ENCODE results near the gene PLSCR3.

PLSCR3 gene

GRCh38 chr17:7426203-7426863 lies 32.0 kb upstream of the PLSCR3 start:
- no peak for DNase-seq

GRCh38 chr17:7425756-7426155 lies 31.4 kb upstream of the PLSCR3 start:
- no peak for DNase-seq

- DNase-seq, result no peak
Measured at GRCh38 chr17:7425316-7425715, 31.0 kb upstream of the PLSCR3 start, which contains the start of gene SPEM2. TSS of gene SPEM2 (plus strand) at chr17:7425616. CDS start at chr17:7425689, 73 bp downstream.

GRCh38 chr17:7423679-7424078 lies 29.4 kb upstream of the PLSCR3 start:
- DNase-seq, result no peak

GRCh38 chr17:7421186-7421585 lies 26.9 kb upstream of the PLSCR3 start:
- DNase-seq, result no peak

- DNase-seq, result no peak
Measured at GRCh38 chr17:7419819-7420610, 25.7 kb upstream of the PLSCR3 start, which contains the start of gene SPEM1. TSS of gene SPEM1 (plus strand) at chr17:7420324. CDS start at chr17:7420385, 61 bp downstream.

GRCh38 chr17:7418472-7419152 lies 24.3 kb upstream of the PLSCR3 start:
- DNase-seq, result no peak

- DNase-seq, result no peak
Measured at GRCh38 chr17:7417056-7417655, 22.8 kb upstream of the PLSCR3 start.

GRCh38 chr17:7416323-7416722 lies 22.0 kb upstream of the PLSCR3 start:
- no peak for DNase-seq

- DNase-seq, result no peak
Measured at GRCh38 chr17:7415784-7416183, 21.5 kb upstream of the PLSCR3 start.

GRCh38 chr17:7414837-7415236 lies 20.5 kb upstream of the PLSCR3 start:
- DNase-seq, result no peak

GRCh38 chr17:7413346-7413985 lies 19.1 kb upstream of the PLSCR3 start:
- DNase-seq, result no peak

- DNase-seq, result no peak
Measured at GRCh38 chr17:7411427-7411750, 17.1 kb upstream of the PLSCR3 start.

GRCh38 chr17:7410634-7411426 lies 16.5 kb upstream of the PLSCR3 start:
- no peak for DNase-seq

GRCh38 chr17:7409716-7410115 lies 15.4 kb upstream of the PLSCR3 start:
- DNase-seq, result no peak

- no peak for DNase-seq
Measured at GRCh38 chr17:7408863-7409262, 14.5 kb upstream of the PLSCR3 start.

- DNase-seq, result no peak
Measured at GRCh38 chr17:7408252-7408727, 14.0 kb upstream of the PLSCR3 start.

- DNase-seq, result no peak
Measured at GRCh38 chr17:7407485-7408251, 13.3 kb upstream of the PLSCR3 start, which contains the start of gene NLGN2. TSS of gene NLGN2 (plus strand) at chr17:7407845. CDS start at chr17:7408256, 411 bp downstream.

GRCh38 chr17:7407082-7407481 lies 12.8 kb upstream of the PLSCR3 start:
- no peak for DNase-seq

- no peak for DNase-seq
Measured at GRCh38 chr17:7406235-7406825, 12.0 kb upstream of the PLSCR3 start.

Data from bone marrow (tissue), 2 donors.